ENCODE measurements around the gene CNNM3.

DNA sequence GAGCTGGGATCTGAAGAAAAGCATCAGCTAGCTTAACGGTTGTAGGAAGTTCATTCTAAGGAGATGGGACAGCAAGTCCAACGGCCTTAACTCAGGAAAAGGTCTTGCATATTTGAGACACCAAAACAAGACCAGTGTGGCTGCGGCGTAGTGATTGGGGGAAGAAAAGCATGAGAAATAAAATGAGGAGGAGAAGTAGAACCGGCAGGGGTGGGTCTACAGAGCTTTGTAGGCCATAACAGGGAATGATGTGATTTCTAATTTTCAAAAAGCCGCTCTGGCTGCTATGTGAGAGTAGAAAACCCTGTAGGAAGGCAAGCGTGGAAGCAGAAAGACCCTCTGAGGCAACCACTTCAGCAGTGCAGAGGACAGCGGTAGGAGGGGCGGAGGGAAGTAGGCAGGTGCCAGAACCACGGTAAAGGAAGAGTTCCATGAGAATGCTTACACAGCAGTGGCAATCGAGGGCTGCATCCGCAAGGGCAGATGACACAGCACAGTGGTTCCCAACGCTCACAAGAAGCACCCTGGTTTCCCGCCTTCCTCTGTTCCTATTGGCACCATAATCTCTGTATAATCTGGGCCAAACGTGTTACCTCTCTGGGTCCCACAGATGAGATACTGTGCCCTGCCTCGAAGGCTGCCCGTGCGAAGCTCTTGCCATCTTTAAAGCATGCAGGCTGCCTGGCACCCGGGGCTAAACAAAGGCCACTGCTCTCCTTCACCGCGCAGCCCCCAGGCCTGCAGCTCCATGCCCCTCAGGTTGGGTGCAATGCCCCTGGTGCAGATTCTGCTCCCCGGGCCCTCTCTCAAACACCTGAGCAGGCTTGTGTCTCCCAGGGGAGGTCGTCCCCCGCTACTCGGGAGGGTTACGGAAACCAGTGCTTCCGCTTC, 41.0 kb downstream of the CNNM3 start:
- TF ChIP-seq CTCF (IDR thresholded peaks at IDR 0.05) (no peak), POLR2A (IDR thresholded peaks at IDR 0.05) (no peak)
